Measurements from ENCODE around the gene HOXA9. TPM values are rescaled to one million over a fixed set of nuclear protein-coding genes. Genes with fewer than 3 reads are reported as not detected.

Gene HOXA9
- total and polyA plus RNA-seq, 10 of the 15 experiments (the other 5 are each of a cell fraction or from before 2014, with no cell fraction given) = not detected

- Histone ChIP-seq H3K4me2 (ENCODE audit: control insufficient read depth, insufficient read depth) (peak overlapping the region; percentile 91), H3K27ac (ENCODE audit: control insufficient read depth, insufficient read depth) (no peak overlapping the region), H3K4me1 (ENCODE audit: control insufficient read depth, insufficient read depth, low read length) (no peaks in the 10 kb centered on the region; the same call in 1 of the 2 replicates), H4K20me1 (ENCODE audit: control insufficient read depth, insufficient read depth) (no peaks in the 10 kb centered on the region), H3K4me3 (peak overlapping the region; percentile 67), H3K27me3 (replicated peaks in 1 of 2; ENCODE audit: control insufficient read depth in 2 of 2, insufficient read depth in 2 of 2, low read length in 1 of 2) (peaks cover 20 to 60% of the 10 kb centered on the region in 2 experiments), H3K79me2 (ENCODE audit: control insufficient read depth, insufficient read depth, low read length) (no peaks in the 10 kb centered on the region), H3K36me3 (ENCODE audit: control insufficient read depth in 2 of 2, insufficient read depth in 2 of 2, low read length in 1 of 2) (no peaks in the 10 kb centered on the region), H2AFZ (ENCODE audit: control insufficient read depth, low read depth, low read length) (peak overlapping the region; percentile 77), H3K9me3 (replicated peaks; ENCODE audit: control insufficient read depth, insufficient read depth, low read length) (no peaks in the 10 kb centered on the region; the same call in 2 of the 3 replicates), H3K9ac (ENCODE audit: control insufficient read depth, insufficient read depth, low read length) (no peak overlapping the region)
- 1% methylated on average over 51 of the region's 58 CpGs for WGBS (ENCODE audit: insufficient coverage, insufficient replicate concordance, low lambda C conversion rate, missing lambda C conversion rate)
- CTCF ChIA-PET = interaction anchor here (0.5 to 5.5 kb wide), 23 partner anchors 8 to 1256 kb away, joined by 3 to 38 read pairs (median 4); partner anchors contain the start of gene HOXA1
- RAD21 ChIA-PET (ENCODE audit: unreplicated experiment) = interaction anchor here (0.8 to 2.8 kb wide), 13 partner anchors 11 to 781 kb away, joined by 3 to 10 read pairs (median 4); partner anchors contain the start of gene HOXA1
- no TSS peak for BruUV-seq (replicated peaks)
- SMC1A ChIA-PET (ENCODE audit: uncharacterized antibody, unreplicated experiment) = interaction anchor here (0.6 to 3.2 kb wide), 15 partner anchors 8 to 1258 kb away, joined by 3 to 17 read pairs (median 4); partner anchors contain the start of gene SKAP2
- no peak for DNase-seq (ENCODE audit: low read depth, low spot score)
- POLR2A ChIA-PET = interaction anchor here (1.0 to 1.2 kb wide), 2 partner anchors 52 to 67 kb away, joined by 3 read pairs; no protein-coding TSS in a partner anchor
- ATAC-seq = peak; percentile 96
- in situ Hi-C loops (cut with MboI) (loop anchor here (25.0 kb wide), 1 partner anchor 1063 kb away; no protein-coding TSS in a partner anchor), intact Hi-C loops (cut with micrococcal nuclease; ENCODE audit: unreplicated experiment) (no loop called here)
- peak; percentile 13 for FAIRE-seq
- no peak for TF ChIP-seq MYC (IDR thresholded peaks at IDR 0.05; ENCODE audit: insufficient read depth, insufficient read length, insufficient replicate concordance, low read length, severe bottlenecking)
- no peak for TF ChIP-seq TAF1 (IDR thresholded peaks at IDR 0.05; ENCODE audit: borderline replicate concordance, low read depth, low read length)
- no peak for TF ChIP-seq ATF2 (IDR thresholded peaks at IDR 0.05; ENCODE audit: low read length)
- no peak for TF ChIP-seq BACH1 (IDR thresholded peaks at IDR 0.05; ENCODE audit: borderline replicate concordance)
- TF ChIP-seq CEBPB (IDR thresholded peaks at IDR 0.05; ENCODE audit: borderline replicate concordance in 1 of 2, low read depth in 2 of 2, low read length in 2 of 2) = no peak
- no peak for TF ChIP-seq SUZ12 (IDR thresholded peaks at IDR 0.05; ENCODE audit: unreplicated experiment)
- TF ChIP-seq NFYB (IDR thresholded peaks at IDR 0.05; ENCODE audit: insufficient read depth, low read depth, low read length) = no peak
- TF ChIP-seq TARDBP (IDR thresholded peaks at IDR 0.05; ENCODE audit: borderline replicate concordance) = no peak
- TF ChIP-seq YBX1 (IDR thresholded peaks at IDR 0.05) = no peak
- TF ChIP-seq POLR2AphosphoS5 (IDR thresholded peaks at IDR 0.05; ENCODE audit: low read length) = no peak
- no peak for TF ChIP-seq GATAD2B (conservative IDR thresholded peaks at IDR 0.05; ENCODE audit: low read depth)
- no peak for TF ChIP-seq ZNF274 (IDR thresholded peaks at IDR 0.05; ENCODE audit: insufficient read depth, insufficient read length)
- TF ChIP-seq SMC3 (IDR thresholded peaks at IDR 0.05; ENCODE audit: borderline replicate concordance, low read length) = peak; percentile 54
- TF ChIP-seq SPI1 (IDR thresholded peaks at IDR 0.05; ENCODE audit: borderline replicate concordance, insufficient read depth, low read depth, low read length) = no peak
- no peak for TF ChIP-seq MXI1 (IDR thresholded peaks at IDR 0.05; ENCODE audit: low read depth, low read length)
- no peak for TF ChIP-seq ZNF384 (IDR thresholded peaks at IDR 0.05; ENCODE audit: borderline replicate concordance, low read depth, low read length)
- no peak for TF ChIP-seq NKRF (conservative IDR thresholded peaks at IDR 0.05)
- 0 out of 2 replicates have a peak, but pooled peaks have one; percentile 35 for TF ChIP-seq ZSCAN29 (IDR thresholded peaks at IDR 0.05)
- no peak for TF ChIP-seq E2F4 (IDR thresholded peaks at IDR 0.05; ENCODE audit: low read depth, low read length)
These were observed 14.6 kb downstream of the HOXA9 start for GRCh38 chr7:27150568-27151340.

Measured in GM12878 (cell line).